ENCODE measurements around the gene GUK1. TPM values are rescaled to one million over a fixed set of nuclear protein-coding genes. Genes with fewer than 3 reads are reported as not detected.

Gene GUK1
- total RNA-seq = 100 to 1,000 TPM; 211 to 251 TPM

GRCh38 chr1:228139931-228140723 lies at the start of gene GUK1:
GUK1 (plus strand) TSS chr1:228140279; CDS start chr1:228140303, 24 bp downstream.

GRCh38 chr1:228102791-228103620 lies 37.1 kb upstream of the GUK1 start, which contains the start of gene C1orf35:
C1orf35 (minus strand) TSS chr1:228103325; CDS start chr1:228103227, 98 bp downstream.

DNA sequence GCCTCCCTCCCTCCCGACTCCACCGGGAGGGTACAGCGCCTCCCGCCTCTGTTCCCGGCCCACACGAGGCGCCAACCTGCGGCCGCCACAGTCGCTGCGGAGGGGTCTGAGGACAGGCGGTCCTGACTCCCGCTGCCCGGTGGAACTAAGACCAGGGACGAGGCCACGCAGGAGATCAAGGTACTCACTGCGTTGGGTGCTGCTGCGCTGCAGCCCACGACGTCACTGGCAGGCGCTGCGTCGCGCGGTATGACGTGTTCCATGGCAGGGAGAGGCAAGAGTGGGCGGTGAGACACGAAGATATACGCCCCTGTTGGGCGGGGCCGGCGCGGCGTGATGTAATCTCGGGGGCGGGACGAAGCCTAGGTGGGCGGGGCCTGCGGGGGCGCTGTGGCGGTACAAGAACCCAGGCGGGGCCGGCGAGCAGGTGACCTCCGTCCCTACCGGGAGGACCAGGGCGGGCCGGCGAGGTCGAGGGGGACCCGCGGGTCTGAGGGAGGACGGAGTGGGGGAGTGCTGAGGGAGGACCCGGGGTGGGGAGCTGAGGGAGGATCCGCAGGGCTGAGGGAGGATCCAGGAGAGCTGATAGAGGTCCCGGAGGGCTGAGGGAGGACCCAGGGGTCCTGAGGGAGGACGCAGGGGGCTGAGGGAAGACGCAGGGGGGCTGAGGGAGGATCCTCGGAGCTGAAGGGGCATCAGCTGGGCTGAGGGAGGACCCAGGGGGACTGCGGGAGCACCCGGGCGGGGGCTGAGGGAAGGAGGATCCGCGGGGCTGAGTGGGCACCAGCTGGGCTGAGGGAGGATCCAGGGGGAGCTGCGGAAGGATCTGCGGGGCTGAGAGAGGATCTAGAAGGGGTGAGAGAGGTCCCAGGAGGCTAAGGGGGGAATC lies 30.8 kb upstream of the GUK1 start, which contains the start of gene MRPL55:
MRPL55 (minus strand) TSS at position 227 of the 889 bp plus-strand sequence. CDS start 1,039 bp downstream, outside the sequence.

DNA sequence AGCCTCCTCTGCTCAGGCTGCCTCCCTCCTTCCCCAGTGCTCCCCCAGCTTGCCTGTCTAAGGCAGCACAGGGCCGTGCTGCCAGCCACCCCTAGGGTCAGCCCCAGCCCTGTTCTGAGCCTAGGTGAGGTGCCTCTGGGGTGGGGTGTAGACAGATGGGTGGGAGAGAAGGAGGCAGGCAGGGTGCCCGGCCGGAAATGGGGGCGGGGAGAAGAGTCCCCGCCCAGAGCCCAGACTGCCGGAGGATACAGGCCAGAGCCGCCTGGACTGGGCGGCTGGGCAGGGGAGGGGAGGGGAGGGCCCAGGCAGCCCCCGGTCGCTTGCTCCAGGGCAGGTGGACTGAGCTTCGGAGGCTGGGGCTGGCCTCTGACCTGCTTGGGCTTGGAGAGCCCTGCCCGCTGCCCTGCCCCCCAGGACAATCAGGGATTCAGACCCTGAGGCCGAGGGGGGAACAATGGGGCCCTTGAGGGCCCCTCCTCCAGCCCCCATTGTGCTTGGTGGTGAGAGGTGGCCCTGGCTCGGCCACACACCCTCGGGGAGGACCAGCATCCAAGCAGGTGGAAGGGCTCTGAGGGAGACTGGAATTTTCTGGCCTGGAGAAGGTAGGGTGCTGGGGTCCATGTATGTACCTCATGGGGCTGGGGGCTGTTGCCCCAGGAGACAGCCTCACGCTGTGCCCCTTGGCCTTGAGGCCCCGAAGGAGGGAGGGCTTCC lies 9.5 kb downstream of the GUK1 start, which contains the start of gene GJC2:
GJC2 (plus strand) TSS at position 525 of the 714 bp plus-strand sequence. CDS start 7,829 bp downstream, outside the sequence.

GRCh38 chr1:228165372-228166169 lies 25.5 kb downstream of the GUK1 start, which contains the start of gene IBA57:
IBA57 (plus strand) TSS chr1:228165804; CDS start chr1:228165817, 13 bp downstream.

Small RNAs within 50 kb of the gene (small RNA-seq; reads per million reads assigned to genes)
- gene AL359510.1 = 0 reads per million in 2 donors

Other genes with a start within 250 kb of the GUK1 start
- under 1 TPM in 1 of 2 donors, not detected in 1; under 0.01 TPM for gene WNT9A, start 192.3 kb upstream of the GUK1 start, total RNA-seq
- gene WNT3A, start 133.3 kb upstream of the GUK1 start, total RNA-seq = not detected
- gene ARF1, start 57.6 kb upstream of the GUK1 start, total RNA-seq = 100 to 1,000 TPM; 207 to 321 TPM
- gene C1orf35, start 37.0 kb upstream of the GUK1 start, total RNA-seq = 1 to 10 TPM; 5.2 to 7.3 TPM
- gene MRPL55, start 31.0 kb upstream of the GUK1 start, total RNA-seq = 10 to 100 TPM; 52.7 to 74.6 TPM
- gene GJC2, start 9.7 kb downstream of the GUK1 start, total RNA-seq = under 1 TPM; under 0.01 TPM
- gene IBA57, start 25.5 kb downstream of the GUK1 start, total RNA-seq = 1 to 10 TPM; 1.7 to 2.4 TPM
- gene OBSCN, start 67.8 kb downstream of the GUK1 start, total RNA-seq = 1 to 10 TPM; 3.4 to 5.7 TPM